Epithelial cell of proximal tubule (primary cell): Measurements from ENCODE around the gene ANGEL1. TPM values are rescaled to one million over a fixed set of nuclear protein-coding genes. Genes with fewer than 3 reads are reported as not detected.

Experiments used
- DNase-seq: peaks from one replicate; pipeline ENCODE4 v3.0.0-alpha.2; 2011; ENCODE audit warnings: low read depth
- H3K4me3 ChIP-seq: 2 replicates; pipeline ENCODE4 v1.5.1; 2011; ENCODE audit warnings: low read depth, mild to moderate bottlenecking, low read length
- total RNA-seq: library from RNA; depleted of rRNA; stranded (reverse); fragments of >200 nt; gene quantifications from 2 replicates; pipeline ENCODE4 v1.2.3, GENCODE V29; 2015
- TF ChIP-seq, protein P1 (sequence below): conservative IDR thresholded peaks from 2 replicates; pipeline ENCODE4 v1.5.1; 2012; ENCODE audit warnings: low read depth, mild to moderate bottlenecking, low read length

The ANGEL1 gene
- total RNA-seq, 1 donor from 2014 or later = 7.8 TPM

GRCh38 chr14:76844223-76844622, 31.5 kb upstream of the ANGEL1 start:
- TF ChIP-seq, protein P1, sequence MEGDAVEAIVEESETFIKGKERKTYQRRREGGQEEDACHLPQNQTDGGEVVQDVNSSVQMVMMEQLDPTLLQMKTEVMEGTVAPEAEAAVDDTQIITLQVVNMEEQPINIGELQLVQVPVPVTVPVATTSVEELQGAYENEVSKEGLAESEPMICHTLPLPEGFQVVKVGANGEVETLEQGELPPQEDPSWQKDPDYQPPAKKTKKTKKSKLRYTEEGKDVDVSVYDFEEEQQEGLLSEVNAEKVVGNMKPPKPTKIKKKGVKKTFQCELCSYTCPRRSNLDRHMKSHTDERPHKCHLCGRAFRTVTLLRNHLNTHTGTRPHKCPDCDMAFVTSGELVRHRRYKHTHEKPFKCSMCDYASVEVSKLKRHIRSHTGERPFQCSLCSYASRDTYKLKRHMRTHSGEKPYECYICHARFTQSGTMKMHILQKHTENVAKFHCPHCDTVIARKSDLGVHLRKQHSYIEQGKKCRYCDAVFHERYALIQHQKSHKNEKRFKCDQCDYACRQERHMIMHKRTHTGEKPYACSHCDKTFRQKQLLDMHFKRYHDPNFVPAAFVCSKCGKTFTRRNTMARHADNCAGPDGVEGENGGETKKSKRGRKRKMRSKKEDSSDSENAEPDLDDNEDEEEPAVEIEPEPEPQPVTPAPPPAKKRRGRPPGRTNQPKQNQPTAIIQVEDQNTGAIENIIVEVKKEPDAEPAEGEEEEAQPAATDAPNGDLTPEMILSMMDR = no peak
- no peak overlapping the region for H3K4me3 ChIP-seq
- DNase-seq = no peak

GRCh38 chr14:76842414-76842813, 29.7 kb upstream of the ANGEL1 start:
- TF ChIP-seq, protein P1 = no peak
- H3K4me3 ChIP-seq = no peak overlapping the region
- no peak for DNase-seq

DNA sequence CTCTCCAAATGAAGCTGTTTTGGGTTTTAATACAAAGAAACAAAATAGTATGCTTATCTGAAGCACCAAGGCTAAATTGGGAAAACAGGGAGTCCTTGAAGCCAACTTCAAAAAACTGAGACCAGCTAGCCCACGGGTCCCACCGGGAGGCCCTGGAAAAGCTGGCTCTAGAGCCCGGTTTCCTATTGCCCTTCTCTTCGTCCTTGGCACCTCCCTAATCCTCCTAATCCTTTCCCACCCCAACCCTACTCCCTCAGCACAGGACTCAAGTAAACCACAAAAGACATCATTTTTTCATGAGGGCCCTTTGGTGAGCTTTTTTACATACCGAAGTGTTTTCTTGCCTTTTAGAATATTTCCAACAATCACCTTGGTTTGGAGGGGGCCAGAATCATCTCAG, 24.8 kb upstream of the ANGEL1 start:
- no peak overlapping the region for H3K4me3 ChIP-seq
- TF ChIP-seq, protein P1 = no peak

DNA sequence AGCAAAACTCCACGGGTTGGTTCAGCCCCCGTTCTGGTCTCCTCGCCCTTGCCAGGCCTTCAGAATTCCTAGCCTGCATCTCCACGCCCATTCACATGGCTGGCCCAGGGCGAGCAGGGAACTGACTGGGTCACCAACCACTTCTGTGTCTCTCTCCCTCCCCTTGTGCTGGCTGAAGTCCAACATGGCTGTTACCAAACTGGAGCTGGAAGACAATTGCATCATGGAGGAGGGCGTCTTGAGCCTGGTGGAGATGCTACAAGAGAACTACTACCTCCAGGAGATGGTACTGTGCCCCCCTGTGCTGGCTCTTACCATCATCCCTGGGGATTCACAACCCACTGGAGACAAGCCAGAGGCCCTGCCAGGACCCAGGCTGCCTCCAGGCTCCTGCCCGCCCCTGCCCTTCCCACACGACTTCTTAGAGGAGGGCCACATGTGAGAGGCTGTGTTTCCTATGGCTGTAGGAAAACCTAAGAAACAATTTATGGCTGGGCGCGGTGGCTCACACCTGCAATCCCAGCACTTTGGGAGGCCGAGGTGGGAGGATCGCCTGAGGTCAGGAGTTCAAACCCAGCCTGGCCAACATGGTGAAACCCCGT, 23.4 kb upstream of the ANGEL1 start:
- no peak for DNase-seq
- TF ChIP-seq, protein P1 = no peak
- no peak overlapping the region for H3K4me3 ChIP-seq

More for the DNA sequence above, 24.8 kb upstream of the ANGEL1 start:
- DNase-seq = no peak

- no peak overlapping the region for H3K4me3 ChIP-seq
- TF ChIP-seq, protein P1 = no peak
- DNase-seq = no peak
These were observed 21.6 kb upstream of the ANGEL1 start for GRCh38 chr14:76834241-76834661.

DNA sequence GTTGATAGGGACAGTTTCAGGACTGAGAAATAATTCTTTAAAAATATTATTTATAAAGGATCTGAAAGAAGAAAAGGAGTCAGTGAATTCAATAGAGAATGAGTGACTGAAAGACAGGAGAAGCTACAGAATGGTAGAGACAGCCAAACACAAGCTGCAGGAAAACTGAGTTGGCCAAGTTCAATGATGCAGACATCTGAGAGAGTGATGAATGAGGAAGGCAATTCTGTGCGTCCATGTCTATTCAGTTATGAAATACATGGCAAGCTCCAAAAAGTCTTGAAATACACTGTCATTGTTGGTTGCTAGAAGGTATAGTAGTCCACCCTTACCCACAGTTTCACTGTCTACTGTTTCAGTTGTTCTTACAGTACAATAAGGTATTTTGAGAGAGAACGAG, 20.3 kb upstream of the ANGEL1 start:
- TF ChIP-seq, protein P1 = no peak

DNA sequence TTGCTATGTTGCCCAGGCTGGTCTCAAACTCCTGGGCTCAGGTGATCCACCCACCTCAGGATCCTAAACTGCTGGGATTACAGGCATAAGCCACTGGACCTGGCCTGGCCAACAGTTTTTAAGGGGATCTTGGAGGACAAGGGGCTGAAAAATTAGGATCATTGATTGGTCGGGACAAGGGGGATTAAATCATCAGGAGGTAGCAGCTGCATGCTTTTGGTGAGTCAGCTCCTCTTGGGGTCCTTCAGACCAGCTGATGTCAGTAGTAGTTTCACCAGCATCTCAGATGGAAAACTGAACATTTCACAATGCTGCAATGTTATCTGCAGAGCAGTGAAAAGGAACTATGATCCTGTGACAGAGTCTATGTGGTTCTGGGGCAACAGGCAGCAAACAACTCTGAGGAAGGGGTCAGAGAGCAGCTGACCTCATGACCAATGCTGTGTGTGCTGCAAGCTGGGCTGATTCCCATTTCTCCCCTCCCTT, 19.9 kb upstream of the ANGEL1 start:
- no peak overlapping the region for H3K4me3 ChIP-seq
- TF ChIP-seq, protein P1 = no peak
- DNase-seq = peak; percentile 59

More for the DNA sequence above, 20.3 kb upstream of the ANGEL1 start:
- no peak for DNase-seq
- H3K4me3 ChIP-seq = no peak overlapping the region
